Globus pallidus (tissue), 1 donor: ENCODE measurements around the gene KRTAP10-11.
"Not testable (repeated sequence)": the region's sequence is repeated elsewhere in the genome, so short reads cannot be mapped to it uniquely, and the experiment has no call there.

ENCODE experiments used
- DNase-seq: peaks from one replicate; pipeline ENCODE4 v3.0.0-alpha.2; 2015; ENCODE audit warnings: low spot score

KRTAP10-11 gene

GRCh38 chr21:44638506-44639330 is 7.5 kb upstream of the KRTAP10-11 start:
- DNase-seq, result not testable (repeated sequence)

GRCh38 chr21:44639331-44639655 is 6.9 kb upstream of the KRTAP10-11 start:
- DNase-seq, result no peak

GRCh38 chr21:44640761-44641160 is 5.5 kb upstream of the KRTAP10-11 start:
- no peak for DNase-seq

- DNase-seq, result no peak
Observed at GRCh38 chr21:44643741-44644310, 2.4 kb upstream of the KRTAP10-11 start.

GRCh38 chr21:44644878-44645277 is 1.3 kb upstream of the KRTAP10-11 start:
- no peak for DNase-seq

- DNase-seq, result no peak
Observed at GRCh38 chr21:44647222-44647552, 973 bp downstream of the KRTAP10-11 start.

- no peak for DNase-seq
Observed at GRCh38 chr21:44648557-44649311, 2.5 kb downstream of the KRTAP10-11 start.

GRCh38 chr21:44649521-44650100 is 3.4 kb downstream of the KRTAP10-11 start:
- no peak for DNase-seq

GRCh38 chr21:44650265-44650972 is 4.2 kb downstream of the KRTAP10-11 start:
- no peak for DNase-seq

GRCh38 chr21:44650973-44651675 is 4.9 kb downstream of the KRTAP10-11 start:
- DNase-seq, result no peak

- DNase-seq, result no peak
Observed at GRCh38 chr21:44653123-44653522, 6.9 kb downstream of the KRTAP10-11 start.

- no peak for DNase-seq
Observed at GRCh38 chr21:44653656-44654575, 7.7 kb downstream of the KRTAP10-11 start.

- no peak for DNase-seq
Observed at GRCh38 chr21:44654576-44655175, 8.5 kb downstream of the KRTAP10-11 start, which contains the start of gene KRTAP12-4. Gene KRTAP12-4, minus strand, starts transcription at chr21:44654659. Its CDS starts 45 bp downstream, at chr21:44654614.

- DNase-seq, result no peak
Observed at GRCh38 chr21:44656868-44657267, 10.7 kb downstream of the KRTAP10-11 start.

GRCh38 chr21:44657635-44658540 is 11.7 kb downstream of the KRTAP10-11 start, which contains the start of gene KRTAP12-3:
Gene KRTAP12-3, plus strand, starts transcription at chr21:44657932. Its CDS starts 48 bp downstream, at chr21:44657980.
- DNase-seq, result no peak

GRCh38 chr21:44658541-44658910 is 12.3 kb downstream of the KRTAP10-11 start:
- DNase-seq, result no peak

- DNase-seq, result no peak
Observed at GRCh38 chr21:44658913-44659595, 12.8 kb downstream of the KRTAP10-11 start.

GRCh38 chr21:44661567-44661966 is 15.4 kb downstream of the KRTAP10-11 start:
- not testable (repeated sequence) for DNase-seq
